Ectodermal cell (in vitro differentiated cells): ENCODE data around the gene DDX19B.
"Not testable (repeated sequence)": the region's sequence is repeated elsewhere in the genome, so short reads cannot be mapped to it uniquely, and the experiment has no call there.

Experiments used
- H3K27ac ChIP-seq: 2 replicates; pipeline ENCODE4 v1.7.0; 2013; ENCODE audit warnings: mild to moderate bottlenecking, low read depth, low read length; ENCODE audit not compliant: insufficient read depth, poor library complexity, severe bottlenecking
- H3K27me3 ChIP-seq: 2 replicates; pipeline ENCODE4 v1.7.0; 2013; ENCODE audit warnings: mild to moderate bottlenecking, low read length; ENCODE audit not compliant: insufficient read depth, control insufficient read depth, poor library complexity, severe bottlenecking
- H3K36me3 ChIP-seq: one replicate; pipeline ENCODE4 v1.7.0; 2013; ENCODE audit warnings: low read length; ENCODE audit not compliant: control insufficient read depth, insufficient read depth
- H3K4me1 ChIP-seq: one replicate; pipeline ENCODE4 v1.7.0; 2013; ENCODE audit warnings: low read length; ENCODE audit not compliant: control insufficient read depth, insufficient read depth
- H3K4me3 ChIP-seq: 2 replicates; pipeline ENCODE4 v1.7.0; 2013; ENCODE audit warnings: low read depth, low read length, control low read depth; ENCODE audit not compliant: insufficient read depth
- H3K9me3 ChIP-seq: 2 replicates; pipeline ENCODE4 v1.7.0; 2013; ENCODE audit warnings: mild to moderate bottlenecking, low read length, moderate library complexity; ENCODE audit not compliant: control insufficient read depth
- WGBS, 2 experiments: methylation state at CpG; one replicate each; pipeline ENCODE4 v1.1.7; 2013; ENCODE audit warnings: missing lambda C conversion rate in 2 of 2; 5-methylcytosine and 5-hydroxymethylcytosine counted together

Gene DDX19B

DNA sequence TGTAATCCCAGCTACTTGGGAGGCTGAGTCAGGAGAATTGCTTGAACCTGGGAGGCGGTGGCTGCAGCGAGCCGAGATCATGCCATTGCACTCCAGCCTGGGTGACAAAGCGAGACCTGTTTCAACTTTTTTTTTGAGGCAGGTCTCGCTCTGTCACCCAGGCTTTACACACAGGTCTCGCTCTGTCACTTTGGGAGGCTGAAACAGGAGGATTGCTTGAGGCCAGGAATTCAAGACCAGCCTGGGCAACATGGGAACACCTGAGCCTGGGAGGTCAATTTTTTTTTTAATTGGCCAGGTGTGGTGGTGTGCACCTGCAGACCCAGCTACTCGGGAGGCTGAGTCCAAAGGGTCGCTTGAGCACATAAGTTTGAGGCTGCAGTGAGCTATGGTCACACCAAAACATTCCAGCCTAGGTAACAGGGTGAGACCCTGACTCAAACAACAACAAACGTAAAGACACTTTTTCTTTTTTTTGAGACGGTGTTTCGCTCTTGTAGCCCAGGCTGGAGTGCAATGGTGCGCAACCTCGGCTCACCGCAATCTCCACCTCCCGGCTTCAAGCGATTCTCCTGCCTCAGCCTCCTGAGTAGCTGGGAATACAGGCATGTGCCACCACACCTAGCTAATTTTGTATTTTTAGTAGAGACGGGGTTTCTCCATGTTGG is 11.5 kb upstream of the DDX19B start:
- H3K27ac ChIP-seq, H3K9me3 ChIP-seq, H3K4me3 ChIP-seq, H3K27me3 ChIP-seq, H3K4me1 ChIP-seq, H3K36me3 ChIP-seq: not testable (repeated sequence)
- WGBS, 2 experiments, result 94 to 95% methylated on average over 17 of the region's 17 CpGs

DNA sequence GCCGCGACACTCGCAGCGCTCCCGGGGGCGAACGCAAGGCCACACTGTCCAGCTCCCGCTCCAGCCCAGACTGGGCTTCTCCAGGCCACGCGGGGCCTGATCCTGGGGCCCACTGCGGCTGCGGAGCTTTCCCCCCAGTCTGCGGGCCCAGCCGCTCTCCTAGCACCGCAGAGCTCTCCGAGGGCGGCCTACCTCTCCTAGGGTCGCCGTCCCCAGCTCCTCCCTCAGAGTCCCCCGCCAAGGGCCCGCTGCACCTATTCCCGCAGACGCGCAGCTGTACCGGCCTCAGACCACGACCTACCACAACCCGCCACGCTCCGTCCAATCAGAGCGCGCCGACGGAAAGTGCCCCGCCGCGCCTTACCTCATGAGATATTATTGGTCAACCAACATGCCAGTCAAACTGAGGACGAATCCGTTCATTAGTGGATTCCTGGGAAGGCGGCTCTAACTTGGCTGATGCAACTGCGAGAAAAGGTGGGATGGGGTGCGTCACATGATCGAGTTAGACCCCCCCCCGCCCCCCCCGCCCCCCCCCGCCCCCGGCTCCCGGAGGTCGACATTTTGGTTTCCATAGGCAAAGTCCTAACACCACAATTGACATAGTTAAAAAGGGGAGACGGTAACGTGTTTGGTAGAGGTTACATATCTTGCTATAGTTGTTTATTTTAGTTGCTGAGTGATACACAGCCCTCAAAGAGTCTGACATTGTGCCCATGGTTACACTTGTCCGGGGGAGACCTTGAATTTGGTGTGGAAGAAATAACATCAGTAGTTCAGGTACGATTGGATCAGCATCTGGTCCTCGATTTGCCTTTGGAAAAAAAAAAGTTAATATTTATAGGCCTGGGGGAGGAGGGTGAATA is 9.5 kb upstream of the DDX19B start, which contains the start of gene AARS1:
Gene AARS1, minus strand, starts transcription at position 278 of the 866 bp plus-strand sequence. CDS start 6,743 bp downstream, outside the sequence.
- 3 to 7% methylated on average over 43 to 52 of the region's 53 CpGs for WGBS, 2 experiments
- peaks cover 5% of the 10 kb centered on the region for H3K36me3 ChIP-seq

DNA sequence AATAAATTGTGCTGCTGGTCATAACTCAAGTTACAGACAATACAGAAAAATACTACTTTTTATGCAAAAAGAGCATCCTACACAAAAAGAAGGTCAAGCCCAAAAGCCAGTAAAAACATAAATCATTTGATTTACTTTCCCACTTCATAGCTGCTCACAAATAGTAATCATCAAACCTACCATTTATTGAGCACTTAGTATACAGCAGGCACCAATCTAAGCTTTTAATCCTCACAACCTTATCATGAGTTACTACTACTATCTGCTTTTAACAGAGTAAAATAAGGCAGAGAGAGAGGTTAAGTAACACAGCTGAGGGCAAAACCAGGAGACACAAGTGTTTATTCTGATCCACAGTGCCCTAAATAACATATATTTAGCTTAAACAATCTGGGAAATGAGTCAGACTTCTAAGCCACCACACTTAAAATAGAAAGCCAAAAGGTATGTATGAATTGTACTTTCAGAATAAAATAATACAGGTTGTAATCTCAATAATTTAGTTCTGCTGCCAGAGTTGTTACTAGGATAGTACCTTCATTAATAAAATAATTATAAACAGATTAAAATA is 8.0 kb upstream of the DDX19B start:
- H3K27ac ChIP-seq, result no peak overlapping the region
- H3K4me1 ChIP-seq, result no peaks in the 10 kb centered on the region

More for the DNA sequence above, 9.5 kb upstream of the DDX19B start, which contains the start of gene AARS1:
- Histone ChIP-seq H3K27ac (peak within 1 kb of the TSS; percentile 94), H3K4me1 (no peaks in the 10 kb centered on the region), H3K9me3 (no peaks in the 10 kb centered on the region), H3K4me3 (peak within 1 kb of the TSS; percentile 82), H3K27me3 (no peaks in the 10 kb centered on the region)

DNA sequence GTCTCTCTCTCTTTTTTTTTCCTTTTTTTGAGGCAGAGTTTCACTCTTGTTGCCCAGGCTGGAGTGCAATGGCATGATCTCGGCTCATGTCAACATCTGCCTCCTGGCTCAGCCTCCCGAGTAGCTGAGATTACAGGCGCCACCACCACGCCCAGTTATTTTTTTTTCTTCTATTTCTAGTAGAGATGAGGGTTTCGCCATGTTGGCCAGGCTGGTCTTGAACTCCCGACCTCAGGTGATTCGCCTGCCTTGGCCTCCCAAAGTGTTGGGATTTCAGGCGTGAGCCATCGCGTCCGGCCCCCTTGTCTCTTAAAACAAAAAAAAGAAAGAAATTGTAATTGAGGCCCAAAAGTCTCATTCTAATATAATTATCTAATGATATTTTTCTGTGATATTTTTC is 6.8 kb upstream of the DDX19B start:
- not testable (repeated sequence) for H3K27ac ChIP-seq, H3K4me1 ChIP-seq, H3K27me3 ChIP-seq, H3K4me3 ChIP-seq, H3K9me3 ChIP-seq, H3K36me3 ChIP-seq
- 92 to 96% methylated on average over 11 of the region's 11 CpGs for WGBS, 2 experiments

More for the DNA sequence above, 8.0 kb upstream of the DDX19B start:
- no peaks in the 10 kb centered on the region for H3K27me3 ChIP-seq
- H3K36me3 ChIP-seq, result no peaks in the 10 kb centered on the region
- no peak overlapping the region for H3K4me3 ChIP-seq
- no peaks in the 10 kb centered on the region for H3K9me3 ChIP-seq

DNA sequence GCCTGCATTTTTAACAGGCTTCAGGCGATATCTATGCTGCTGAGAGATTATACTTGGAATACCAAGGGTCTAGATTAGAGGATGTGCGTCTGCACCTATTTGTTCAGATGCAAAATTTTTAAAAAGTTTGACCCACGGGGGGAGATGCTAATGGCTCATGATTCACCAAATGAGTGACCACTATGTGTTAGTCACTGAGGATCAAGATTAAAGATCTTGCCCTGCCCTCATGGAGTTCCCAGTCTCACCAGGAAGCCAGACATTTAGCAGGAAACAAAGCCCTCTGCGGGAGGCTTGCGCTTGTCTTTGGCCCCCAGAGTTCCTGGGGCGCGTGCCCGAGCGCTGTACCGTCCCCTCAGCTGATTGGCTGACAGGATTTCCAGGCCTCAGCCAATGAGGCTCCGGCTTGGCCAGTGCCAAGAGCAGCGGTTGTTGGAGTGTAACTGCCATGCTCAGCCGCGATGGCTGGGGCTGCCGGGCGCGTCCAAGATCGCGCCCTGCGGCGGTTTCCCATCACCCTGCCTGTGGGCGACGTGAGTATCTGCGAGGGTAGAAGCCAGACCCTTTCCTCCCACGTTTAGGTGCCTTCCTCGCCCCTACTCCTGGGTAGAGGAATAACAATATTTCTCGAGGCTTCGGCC is 4.5 kb upstream of the DDX19B start:
- Histone ChIP-seq H3K4me3 (no peak overlapping the region), H3K27ac (no peak overlapping the region), H3K4me1 (no peaks in the 10 kb centered on the region), H3K9me3 (no peaks in the 10 kb centered on the region), H3K36me3 (no peaks in the 10 kb centered on the region), H3K27me3 (no peaks in the 10 kb centered on the region)
- WGBS, 2 experiments, result 94 to 95% methylated on average over 28 of the region's 28 CpGs

DNA sequence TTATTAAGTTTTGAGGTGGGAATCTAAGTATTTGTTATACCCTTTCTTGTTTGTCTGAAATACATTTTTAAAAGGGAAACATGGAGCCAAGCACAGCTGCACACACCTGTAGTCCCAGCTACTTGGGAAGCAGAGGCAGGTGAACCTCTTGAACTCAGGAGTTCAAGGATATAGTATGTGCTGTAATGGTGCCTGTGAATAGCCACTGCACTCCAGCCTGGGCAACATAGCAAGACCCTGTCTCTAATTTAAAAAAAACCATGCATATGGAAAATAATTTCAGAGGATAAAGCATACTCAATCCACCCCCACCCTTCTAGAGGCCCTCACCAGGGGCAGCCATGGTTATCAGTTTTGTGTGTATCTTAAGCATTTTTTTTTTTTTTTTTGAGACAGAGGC is 3.4 kb upstream of the DDX19B start:
- Histone ChIP-seq H3K4me3 (no peak overlapping the region), H3K9me3 (no peaks in the 10 kb centered on the region), H3K27ac (no peak overlapping the region), H3K36me3 (no peaks in the 10 kb centered on the region), H3K4me1 (no peaks in the 10 kb centered on the region), H3K27me3 (no peaks in the 10 kb centered on the region)

DNA sequence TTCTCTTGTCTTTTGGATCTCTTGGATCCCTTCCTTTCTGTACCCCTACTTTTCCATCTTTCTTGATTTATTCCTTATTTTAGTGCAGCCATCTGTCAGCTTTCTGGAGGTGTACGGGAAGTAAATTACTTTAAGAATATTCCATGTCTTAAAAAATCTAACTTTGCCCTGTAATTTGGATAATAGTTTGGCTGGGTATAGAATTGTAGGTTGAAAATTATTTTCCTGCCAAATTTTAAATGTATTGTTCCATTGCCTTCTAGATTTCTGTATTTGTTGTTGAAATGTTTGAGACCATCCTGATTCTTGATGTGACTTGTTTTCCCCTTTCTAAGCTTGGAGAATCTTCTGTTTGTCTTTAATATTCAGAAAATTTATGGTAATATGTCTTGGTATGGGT is 2.1 kb downstream of the DDX19B start:
- 100% methylated on average over 1 of the region's 1 CpG; no CpG with 5 or more reads in 1 of the 2 experiments for WGBS, 2 experiments

DNA sequence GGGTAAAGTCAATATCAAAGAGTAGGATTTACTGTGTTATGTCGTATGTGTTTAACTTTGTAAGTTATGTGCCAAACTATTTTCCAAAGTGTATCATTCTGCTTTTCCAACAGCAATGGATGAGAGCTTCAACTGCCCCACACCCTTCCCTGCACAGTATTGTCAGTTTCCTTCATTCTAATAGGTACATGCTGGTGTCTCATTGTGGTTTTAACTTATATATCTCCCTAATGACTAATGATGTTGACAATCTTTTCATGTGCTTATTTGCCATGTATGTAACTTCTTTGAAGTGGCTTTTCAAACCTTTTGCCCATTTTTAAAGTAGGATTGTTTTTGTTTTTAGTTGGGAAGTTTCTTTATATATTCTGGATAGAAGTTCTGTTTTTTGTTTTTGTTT is 3.8 kb downstream of the DDX19B start:
- H3K27me3 ChIP-seq, result no peaks in the 10 kb centered on the region
- H3K4me1 ChIP-seq, result no peaks in the 10 kb centered on the region
- no peak overlapping the region for H3K4me3 ChIP-seq
- no peak overlapping the region for H3K27ac ChIP-seq
- no peaks in the 10 kb centered on the region for H3K9me3 ChIP-seq
- H3K36me3 ChIP-seq, result no peaks in the 10 kb centered on the region
- WGBS, 2 experiments, result 75 to 92% methylated on average over 1 of the region's 1 CpG

More for the DNA sequence above, 2.1 kb downstream of the DDX19B start:
- Histone ChIP-seq H3K4me1 (no peaks in the 10 kb centered on the region), H3K9me3 (no peaks in the 10 kb centered on the region), H3K27me3 (no peaks in the 10 kb centered on the region), H3K36me3 (no peaks in the 10 kb centered on the region), H3K27ac (no peak overlapping the region), H3K4me3 (no peak overlapping the region)

DNA sequence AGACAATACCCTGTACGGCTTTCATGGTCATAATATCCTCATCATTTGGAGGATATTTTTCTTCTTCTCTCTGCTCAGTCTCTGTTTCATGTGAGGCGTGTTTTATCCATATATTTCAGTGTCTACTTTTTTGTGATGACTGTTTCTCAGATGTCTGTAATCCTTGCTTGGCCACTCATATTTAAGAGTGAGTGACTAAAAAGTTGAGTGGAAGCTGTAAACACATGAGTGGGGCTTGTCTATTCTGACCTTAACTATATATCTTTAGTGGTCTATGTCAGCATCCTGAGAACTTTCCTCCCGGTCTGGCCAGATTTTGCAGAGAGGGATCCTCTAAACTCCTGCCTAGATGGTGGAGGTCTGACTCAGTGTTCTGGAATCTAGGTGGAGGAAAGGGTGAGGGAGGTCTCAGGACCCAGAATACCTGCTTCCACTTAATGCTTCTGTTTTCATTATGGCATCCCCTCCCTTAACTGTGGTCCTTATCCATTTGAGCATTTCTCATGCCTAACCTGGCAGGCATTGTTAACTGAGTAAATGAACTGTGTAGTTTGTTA is 6.0 kb downstream of the DDX19B start:
- Histone ChIP-seq H3K27ac (no peak overlapping the region), H3K4me3 (no peak overlapping the region), H3K36me3 (no peaks in the 10 kb centered on the region), H3K27me3 (no peaks in the 10 kb centered on the region), H3K4me1 (no peaks in the 10 kb centered on the region), H3K9me3 (no peaks in the 10 kb centered on the region)
- WGBS, 2 experiments, result 85 to 88% methylated on average over 3 of the region's 3 CpGs
